Smooth muscle cell (in vitro differentiated cells): ENCODE measurements around the gene ZNG1A. TPM values are rescaled to one million over a fixed set of nuclear protein-coding genes. Genes with fewer than 3 reads are reported as not detected.
"Not testable (repeated sequence)": the region's sequence is repeated elsewhere in the genome, so short reads cannot be mapped to it uniquely, and the experiment has no call there.

Source experiments
- DNase-seq: peaks from one replicate; lab custom pipeline; 2025; ENCODE audit not compliant: unreplicated experiment; lab: John Stamatoyannopoulos, UW
- H2AFZ ChIP-seq: fragments of 200-600 bp; sonication (generic); 2 replicates; pipeline ENCODE4 v1.6.0; 2016; ENCODE audit warnings: antibody characterized with exemption, low read depth, mild to moderate bottlenecking
- H3F3A ChIP-seq: fragments of 200-600 bp; sonication (generic); 2 replicates; pipeline ENCODE4 v1.6.0; 2017; ENCODE audit warnings: antibody characterized with exemption, low read depth
- H3K27ac ChIP-seq: fragments of 200-600 bp; sonication (generic); 2 replicates; pipeline ENCODE4 v1.5.1; 2016; ENCODE audit warnings: low read depth, mild to moderate bottlenecking
- H3K27me3 ChIP-seq: fragments of 200-600 bp; sonication (generic); 2 replicates; pipeline ENCODE4 v1.6.1; 2016; ENCODE audit warnings: low read depth, mild to moderate bottlenecking
- H3K36me3 ChIP-seq: fragments of 200-600 bp; sonication (generic); 2 replicates; pipeline ENCODE4 v1.5.1; 2016; ENCODE audit warnings: low read depth
- H3K4me1 ChIP-seq: fragments of 200-600 bp; sonication (generic); 2 replicates; pipeline ENCODE4 v1.5.1; 2016; ENCODE audit warnings: low read depth
- H3K4me2 ChIP-seq: fragments of 200-600 bp; sonication (generic); 2 replicates; pipeline ENCODE4 v1.6.0; 2016; ENCODE audit warnings: mild to moderate bottlenecking
- H3K4me3 ChIP-seq: fragments of 200-600 bp; sonication (generic); 2 replicates; pipeline ENCODE4 v1.5.1; 2016; ENCODE audit warnings: mild to moderate bottlenecking
- H3K79me2 ChIP-seq: fragments of 200-600 bp; sonication (generic); 2 replicates; pipeline ENCODE4 v1.6.0; 2016; ENCODE audit warnings: low read depth, mild to moderate bottlenecking
- H3K9ac ChIP-seq: fragments of 200-600 bp; sonication (generic); 2 replicates; pipeline ENCODE4 v1.6.0; 2016; ENCODE audit warnings: low read depth
- H3K9me3 ChIP-seq: fragments of 200-600 bp; sonication (generic); replicated peaks from 2 replicates; pipeline ENCODE4 v1.5.1; 2016; ENCODE audit warnings: low read depth
- H4K20me1 ChIP-seq: fragments of 200-600 bp; sonication (generic); 2 replicates; pipeline ENCODE4 v1.6.0; 2016; ENCODE audit warnings: low read depth
- WGBS: methylation state at CpG from one replicate; pipeline ENCODE4 v1.1.7; 2016; ENCODE audit warnings: low lambda C conversion rate; 5-methylcytosine and 5-hydroxymethylcytosine counted together
- polyA plus RNA-seq: library from polyadenylated mRNA; unstranded; fragments of >200 nt; fragmentation: Nextera tagmentation; extraction: Ambion mirVana; gene quantifications from 2 replicates; pipeline ENCODE4 v1.2.1, GENCODE V29; 2016
- total RNA-seq: library from RNA; depleted of rRNA; stranded (reverse); fragments of >200 nt; gene quantifications from 2 replicates; pipeline ENCODE4 v1.2.3, GENCODE V29; 2014
- TF ChIP-seq, protein P1 (sequence below): fragments of 200-600 bp; sonication (generic); IDR thresholded peaks from 2 replicates; pipeline ENCODE4 v1.5.1; 2017; ENCODE audit warnings: borderline replicate concordance, mild to moderate bottlenecking, antibody characterized with exemption; ENCODE audit not compliant: insufficient read depth, poor library complexity, severe bottlenecking

The ZNG1A gene
- total and polyA plus RNA-seq, 2 experiments from 2014 or later, result 31.1 to 37.5 TPM

GRCh38 chr9:211557-211956 lies 32.7 kb upstream of the ZNG1A start:
- Histone ChIP-seq H3K9ac (no peak overlapping the region), H3K4me2 (no peak overlapping the region), H3K27me3 (peaks cover 21% of the 10 kb centered on the region), H2AFZ (no peak overlapping the region), H3K9me3 (no peaks in the 10 kb centered on the region), H4K20me1 (no peaks in the 10 kb centered on the region), H3K79me2 (no peaks in the 10 kb centered on the region), H3F3A (no peaks in the 10 kb centered on the region), H3K4me1 (no peaks in the 10 kb centered on the region), H3K27ac (no peak overlapping the region), H3K4me3 (no peak overlapping the region), H3K36me3 (no peaks in the 10 kb centered on the region)
- DNase-seq, result no peak
- 74% methylated on average over 5 of the region's 5 CpGs for WGBS
- TF ChIP-seq, protein P1, sequence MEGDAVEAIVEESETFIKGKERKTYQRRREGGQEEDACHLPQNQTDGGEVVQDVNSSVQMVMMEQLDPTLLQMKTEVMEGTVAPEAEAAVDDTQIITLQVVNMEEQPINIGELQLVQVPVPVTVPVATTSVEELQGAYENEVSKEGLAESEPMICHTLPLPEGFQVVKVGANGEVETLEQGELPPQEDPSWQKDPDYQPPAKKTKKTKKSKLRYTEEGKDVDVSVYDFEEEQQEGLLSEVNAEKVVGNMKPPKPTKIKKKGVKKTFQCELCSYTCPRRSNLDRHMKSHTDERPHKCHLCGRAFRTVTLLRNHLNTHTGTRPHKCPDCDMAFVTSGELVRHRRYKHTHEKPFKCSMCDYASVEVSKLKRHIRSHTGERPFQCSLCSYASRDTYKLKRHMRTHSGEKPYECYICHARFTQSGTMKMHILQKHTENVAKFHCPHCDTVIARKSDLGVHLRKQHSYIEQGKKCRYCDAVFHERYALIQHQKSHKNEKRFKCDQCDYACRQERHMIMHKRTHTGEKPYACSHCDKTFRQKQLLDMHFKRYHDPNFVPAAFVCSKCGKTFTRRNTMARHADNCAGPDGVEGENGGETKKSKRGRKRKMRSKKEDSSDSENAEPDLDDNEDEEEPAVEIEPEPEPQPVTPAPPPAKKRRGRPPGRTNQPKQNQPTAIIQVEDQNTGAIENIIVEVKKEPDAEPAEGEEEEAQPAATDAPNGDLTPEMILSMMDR, result no peak

GRCh38 chr9:211036-211435 lies 32.2 kb upstream of the ZNG1A start:
- Histone ChIP-seq H3F3A (no peaks in the 10 kb centered on the region), H3K27me3 (peaks cover 16% of the 10 kb centered on the region), H2AFZ (no peak overlapping the region), H3K4me3 (no peak overlapping the region), H3K4me1 (no peaks in the 10 kb centered on the region), H3K27ac (no peak overlapping the region), H3K9me3 (no peaks in the 10 kb centered on the region), H3K9ac (no peak overlapping the region), H4K20me1 (no peaks in the 10 kb centered on the region), H3K36me3 (no peaks in the 10 kb centered on the region), H3K79me2 (no peaks in the 10 kb centered on the region), H3K4me2 (no peak overlapping the region)
- TF ChIP-seq, protein P1, result no peak
- WGBS, result 89% methylated on average over 7 of the region's 7 CpGs
- DNase-seq, result no peak

DNA sequence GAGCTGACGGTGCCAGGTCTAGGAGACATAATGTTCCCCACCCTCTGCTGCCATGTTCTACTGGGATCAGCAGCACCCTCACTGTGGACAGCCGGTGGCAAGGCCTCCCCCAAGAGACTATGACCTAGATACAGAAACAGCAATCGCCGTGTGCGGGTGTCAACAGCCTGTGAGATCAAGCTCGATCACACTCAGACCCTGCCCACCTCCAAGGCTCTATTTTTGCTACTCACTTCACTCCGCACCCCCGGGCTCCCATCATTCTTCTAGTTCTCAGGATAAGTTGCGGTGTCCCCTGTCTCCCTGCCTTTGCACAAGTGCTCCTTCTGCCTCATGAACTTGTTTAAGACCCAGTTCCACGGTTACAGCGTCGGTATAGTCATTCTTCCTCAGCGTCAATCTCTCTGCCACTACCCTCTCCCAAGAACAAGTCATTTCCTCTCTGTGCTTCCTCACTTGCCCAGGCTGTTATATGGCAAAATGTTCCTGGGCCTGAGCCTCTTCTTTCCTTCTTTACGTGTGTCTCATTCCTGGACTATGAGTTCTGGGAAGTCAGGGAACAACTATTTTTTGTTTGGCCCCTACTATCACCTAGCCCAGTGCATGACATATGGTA lies 30.4 kb upstream of the ZNG1A start:
- Histone ChIP-seq H3K27ac (no peak overlapping the region), H3K4me2 (no peak overlapping the region), H3K9me3 (no peaks in the 10 kb centered on the region), H3F3A (no peaks in the 10 kb centered on the region), H3K36me3 (no peaks in the 10 kb centered on the region), H3K79me2 (no peaks in the 10 kb centered on the region), H3K9ac (no peak overlapping the region), H2AFZ (no peak overlapping the region), H3K4me3 (no peak overlapping the region), H3K27me3 (peaks cover under 1% of the 10 kb centered on the region), H4K20me1 (no peaks in the 10 kb centered on the region), H3K4me1 (no peaks in the 10 kb centered on the region)
- no peak for DNase-seq
- TF ChIP-seq, protein P1, result no peak
- 92% methylated on average over 14 of the region's 14 CpGs for WGBS

- Histone ChIP-seq H4K20me1 (no peaks in the 10 kb centered on the region), H3F3A (no peaks in the 10 kb centered on the region)
These were observed 27.6 kb upstream of the ZNG1A start for GRCh38 chr9:206481-206880.

DNA sequence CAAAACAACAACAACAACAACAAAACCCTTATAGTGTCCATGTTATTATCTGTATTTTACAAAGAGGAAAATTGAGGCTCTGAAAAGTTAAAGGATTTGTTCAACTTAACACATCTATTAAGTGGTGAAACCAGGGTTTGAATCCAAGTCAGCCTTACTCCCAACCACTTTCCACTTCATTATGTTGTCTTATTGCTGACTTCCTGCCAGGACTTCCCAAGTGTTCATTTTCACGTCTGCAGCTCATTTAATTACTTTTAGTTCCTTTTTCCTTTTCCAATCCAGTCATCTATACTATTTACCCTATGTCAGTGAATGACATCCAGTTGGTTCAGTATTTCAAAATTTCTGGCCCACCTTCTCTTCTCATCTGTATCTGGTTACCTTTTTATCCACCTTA lies 20.7 kb upstream of the ZNG1A start:
- not testable (repeated sequence) for H2AFZ ChIP-seq, H4K20me1 ChIP-seq, H3K36me3 ChIP-seq, H3K4me1 ChIP-seq, H3K4me2 ChIP-seq, H3K9me3 ChIP-seq, H3K4me3 ChIP-seq, H3K27ac ChIP-seq, H3K27me3 ChIP-seq, H3K79me2 ChIP-seq, DNase-seq, H3K9ac ChIP-seq, H3F3A ChIP-seq
- WGBS, result 82% methylated on average over 1 of the region's 1 CpG

More at GRCh38 chr9:206481-206880, 27.6 kb upstream of the ZNG1A start:
- 69% methylated on average over 1 of the region's 1 CpG for WGBS
- H3K27ac ChIP-seq, result no peak overlapping the region
- no peaks in the 10 kb centered on the region for H3K79me2 ChIP-seq
- no peaks in the 10 kb centered on the region for H3K27me3 ChIP-seq
- no peaks in the 10 kb centered on the region for H3K36me3 ChIP-seq
- no peak overlapping the region for H3K4me3 ChIP-seq
- no peak overlapping the region for H3K9ac ChIP-seq
- no peak overlapping the region for H3K4me2 ChIP-seq
- TF ChIP-seq, protein P1, result no peak
- no peak overlapping the region for H2AFZ ChIP-seq
- no peak for DNase-seq
- no peaks in the 10 kb centered on the region for H3K4me1 ChIP-seq
- no peaks in the 10 kb centered on the region for H3K9me3 ChIP-seq
